Liver (tissue), 9 donors: ENCODE data around the gene TMEM183A. TPM values are rescaled to one million over a fixed set of nuclear protein-coding genes. Genes with fewer than 3 reads are reported as not detected.

ENCODE experiments used
- DNase-seq: peaks from one replicate; pipeline ENCODE4 v3.0.0-alpha.2; 2017; ENCODE audit warnings: low spot score
- H3K27ac ChIP-seq, 2 donors: one replicate each; pipeline ENCODE4 v1.7.0; 2013; ENCODE audit warnings: inconsistent platforms in 2 of 2, low read length in 2 of 2, control low read depth in 1 of 2, low read depth in 1 of 2, mild to moderate bottlenecking in 1 of 2
- H3K27me3 ChIP-seq, 4 donors: one replicate each; pipeline versions ENCODE4 v1.6.1 to v1.7.0; 2013; ENCODE audit warnings: low read length in 3 of 4, inconsistent platforms in 1 of 4, mild to moderate bottlenecking in 1 of 4, moderate library complexity in 1 of 4; ENCODE audit not compliant: control insufficient read depth in 4 of 4, insufficient read depth in 4 of 4
- H3K36me3 ChIP-seq, 4 donors: one replicate each; pipeline versions ENCODE4 v1.6.1 to v1.7.0; 2013; ENCODE audit warnings: low read length in 3 of 4, mild to moderate bottlenecking in 3 of 4, low read depth in 1 of 4, moderate library complexity in 1 of 4; ENCODE audit not compliant: control insufficient read depth in 4 of 4, insufficient read depth in 3 of 4
- H3K4me1 ChIP-seq, 4 donors: one replicate each; pipeline versions ENCODE4 v1.6.1 to v1.7.0; 2013; ENCODE audit warnings: low read length in 3 of 4, mild to moderate bottlenecking in 3 of 4, moderate library complexity in 1 of 4; ENCODE audit not compliant: control insufficient read depth in 4 of 4, insufficient read depth in 4 of 4
- H3K4me3 ChIP-seq, 3 donors: one replicate each; pipeline versions ENCODE4 v1.6.1 to v1.7.0; 2013; ENCODE audit warnings: low read length in 3 of 3, control low read depth in 1 of 3, low read depth in 1 of 3, mild to moderate bottlenecking in 1 of 3
- H3K9ac ChIP-seq, 2 donors: one replicate each; pipeline ENCODE4 v1.7.0; 2013; ENCODE audit warnings: low read length in 2 of 2, mild to moderate bottlenecking in 2 of 2, moderate library complexity in 2 of 2, control low read depth in 1 of 2, low read depth in 1 of 2
- H3K9me3 ChIP-seq, 4 donors: one replicate each; pipeline versions ENCODE4 v1.6.1 to v1.7.0; 2013; ENCODE audit warnings: low read length in 3 of 4; ENCODE audit not compliant: control insufficient read depth in 4 of 4
- EGR1 ChIP-seq, 2 donors: IDR thresholded peaks; 2 replicates each; pipeline ENCODE4 v1.6.1; 2016 to 2018; ENCODE audit warnings: antibody characterized with exemption in 2 of 2, low read depth in 2 of 2
- FOXA2 ChIP-seq: IDR thresholded peaks from 2 replicates; pipeline ENCODE4 v1.6.1; 2016; ENCODE audit warnings: antibody characterized with exemption
- GABPA ChIP-seq, 2 donors: IDR thresholded peaks in 1 of 2; conservative IDR thresholded peaks in 1 of 2; 2 replicates each; pipeline ENCODE4 v1.6.1; 2016; ENCODE audit warnings: antibody characterized with exemption in 2 of 2, mild to moderate bottlenecking in 1 of 2, moderate library complexity in 1 of 2
- HNF4A ChIP-seq, 2 donors: conservative IDR thresholded peaks; 2 replicates each; pipeline ENCODE4 v1.6.1; 2016; ENCODE audit warnings: antibody characterized with exemption in 2 of 2, mild to moderate bottlenecking in 2 of 2
- HNF4G ChIP-seq: IDR thresholded peaks from 2 replicates; pipeline ENCODE4 v1.6.1; 2016; ENCODE audit warnings: antibody characterized with exemption
- JUND ChIP-seq, 2 donors: IDR thresholded peaks; 2 replicates each; pipeline ENCODE4 v1.6.1; 2016; ENCODE audit warnings: antibody characterized with exemption in 2 of 2
- NR2F2 ChIP-seq: IDR thresholded peaks from 2 replicates; pipeline ENCODE4 v1.6.1; 2016; ENCODE audit warnings: antibody characterized with exemption
- RAD21 ChIP-seq, 2 donors: IDR thresholded peaks; 2 replicates each; pipeline ENCODE4 v1.6.1; 2016; ENCODE audit warnings: antibody characterized with exemption in 2 of 2, mild to moderate bottlenecking in 2 of 2
- RXRA ChIP-seq, 2 donors: IDR thresholded peaks; 2 replicates each; pipeline ENCODE4 v1.6.1; 2017 to 2018; ENCODE audit warnings: antibody characterized with exemption in 2 of 2, mild to moderate bottlenecking in 1 of 2
- SP1 ChIP-seq: IDR thresholded peaks from 2 replicates; pipeline ENCODE4 v1.6.1; 2018; ENCODE audit warnings: antibody characterized with exemption, mild to moderate bottlenecking
- TAF1 ChIP-seq: conservative IDR thresholded peaks from 2 replicates; pipeline ENCODE4 v1.6.1; 2016; ENCODE audit warnings: antibody characterized with exemption, mild to moderate bottlenecking
- WGBS: extraction: QIAGEN DNeasy Blood & Tissue Kit; methylation state at CpG from one replicate; pipeline ENCODE4 v1.1.7; 2013; 5-methylcytosine and 5-hydroxymethylcytosine counted together
- polyA plus RNA-seq, 2 donors: library from polyadenylated mRNA; stranded (reverse) in 1 of 2; unstranded in 1 of 2; fragments of 200-250 nt in 1 of 2; fragments of >200 nt in 1 of 2; fragmentation: Nextera tagmentation in 1 of 2; extraction: Ambion mirVana in 1 of 2; gene quantifications; one replicate each; pipeline versions ENCODE4 v1.2.1 to v1.2.3, GENCODE V29; 2013 to 2015
- total RNA-seq, 2 donors: library from RNA; depleted of rRNA; stranded (reverse); fragments of >200 nt; gene quantifications; one replicate each; pipeline ENCODE4 v1.2.3, GENCODE V29; 2014
- TF ChIP-seq, protein P1 (sequence below): IDR thresholded peaks from 2 replicates; pipeline ENCODE4 v1.6.1; 2016; ENCODE audit warnings: antibody characterized with exemption, mild to moderate bottlenecking
- TF ChIP-seq, protein P2 (sequence below): fragments of 150-350 bp; IDR thresholded peaks from 2 replicates; pipeline ENCODE4 v1.5.1; 2017; ENCODE audit warnings: improper control_type of control experiment, low read depth, low read length; ENCODE audit not compliant: missing input control
- TF ChIP-seq, protein P3 (sequence below): IDR thresholded peaks from 2 replicates; pipeline ENCODE4 v1.6.1; 2016; ENCODE audit warnings: antibody characterized with exemption
- TF ChIP-seq, protein P4 (sequence below): IDR thresholded peaks from 2 replicates; pipeline ENCODE4 v1.6.1; 2016; ENCODE audit warnings: antibody characterized with exemption
- TF ChIP-seq, protein P5 (sequence below): IDR thresholded peaks from 2 replicates; pipeline ENCODE4 v1.6.1; 2016; ENCODE audit warnings: antibody characterized with exemption
- donor health status: healthy.
- donor health status: healthy.
- donor health status: healthy.
- donor health status: healthy.
- donor health status: healthy.

TMEM183A gene
- total and polyA plus RNA-seq, 4 donors: 21.0 to 48.9 (median 35.5) TPM

DNA sequence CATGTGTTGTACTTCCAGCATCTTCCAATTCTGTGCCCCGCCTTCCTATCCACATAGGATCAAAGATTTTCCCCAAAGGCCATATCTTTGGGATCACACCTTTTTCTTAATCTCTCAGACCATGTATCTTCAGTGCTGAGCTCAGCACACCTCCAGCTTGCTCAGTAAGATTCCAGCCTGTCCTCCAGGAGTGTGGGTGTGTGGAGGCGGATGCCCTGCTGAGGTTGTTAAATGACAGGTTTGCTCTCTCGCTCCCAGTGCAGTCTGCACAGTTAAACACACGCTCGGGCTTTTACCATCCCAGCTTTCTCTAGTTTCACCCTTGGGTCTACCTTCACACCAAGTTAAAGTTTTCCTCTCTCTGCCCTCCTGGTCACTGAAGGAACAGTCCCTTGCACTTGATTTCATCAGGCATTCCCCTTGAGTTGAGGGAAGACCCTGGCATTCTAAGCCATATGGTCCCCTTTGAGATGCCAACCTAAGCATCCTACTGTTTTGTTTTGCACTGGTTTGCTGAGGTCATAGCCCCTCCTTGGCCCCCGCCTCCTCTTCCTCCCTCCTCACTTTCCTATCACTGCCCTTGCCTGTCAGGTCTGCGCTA lies 64.9 kb downstream of the TMEM183A start (continued):
- TF ChIP-seq EGR1 (IDR thresholded peaks at IDR 0.05; ENCODE audit: low read depth in 2 of 2) (no peak), HNF4G (no peak), HNF4A (conservative IDR thresholded peaks at IDR 0.05) (no peak), JUND (IDR thresholded peaks at IDR 0.05) (no peak)

DNA sequence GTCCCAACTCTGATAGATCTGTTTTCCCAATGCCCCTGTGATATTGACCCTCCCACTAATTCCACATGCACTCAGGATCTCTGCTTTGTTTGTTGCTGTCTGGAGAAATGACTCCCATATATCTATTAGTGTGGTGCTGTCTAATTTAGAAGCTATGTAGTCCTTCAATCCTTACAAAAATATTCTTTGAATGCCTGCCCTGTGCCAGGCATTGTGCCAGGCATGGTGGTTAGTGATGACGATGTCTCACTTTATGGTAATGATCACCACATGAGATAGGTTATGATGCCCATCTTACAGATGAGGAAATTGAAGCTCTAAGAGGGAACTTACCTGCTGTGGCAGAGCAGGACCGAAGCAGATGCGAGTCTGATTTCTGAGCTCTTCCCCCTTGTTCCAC lies 65.7 kb downstream of the TMEM183A start:
- no peak for DNase-seq
- H3K4me1 ChIP-seq: peaks cover 0 to 8% (median 2%) of the 10 kb centered on the region in 4 donors
- TF ChIP-seq, protein P1, sequence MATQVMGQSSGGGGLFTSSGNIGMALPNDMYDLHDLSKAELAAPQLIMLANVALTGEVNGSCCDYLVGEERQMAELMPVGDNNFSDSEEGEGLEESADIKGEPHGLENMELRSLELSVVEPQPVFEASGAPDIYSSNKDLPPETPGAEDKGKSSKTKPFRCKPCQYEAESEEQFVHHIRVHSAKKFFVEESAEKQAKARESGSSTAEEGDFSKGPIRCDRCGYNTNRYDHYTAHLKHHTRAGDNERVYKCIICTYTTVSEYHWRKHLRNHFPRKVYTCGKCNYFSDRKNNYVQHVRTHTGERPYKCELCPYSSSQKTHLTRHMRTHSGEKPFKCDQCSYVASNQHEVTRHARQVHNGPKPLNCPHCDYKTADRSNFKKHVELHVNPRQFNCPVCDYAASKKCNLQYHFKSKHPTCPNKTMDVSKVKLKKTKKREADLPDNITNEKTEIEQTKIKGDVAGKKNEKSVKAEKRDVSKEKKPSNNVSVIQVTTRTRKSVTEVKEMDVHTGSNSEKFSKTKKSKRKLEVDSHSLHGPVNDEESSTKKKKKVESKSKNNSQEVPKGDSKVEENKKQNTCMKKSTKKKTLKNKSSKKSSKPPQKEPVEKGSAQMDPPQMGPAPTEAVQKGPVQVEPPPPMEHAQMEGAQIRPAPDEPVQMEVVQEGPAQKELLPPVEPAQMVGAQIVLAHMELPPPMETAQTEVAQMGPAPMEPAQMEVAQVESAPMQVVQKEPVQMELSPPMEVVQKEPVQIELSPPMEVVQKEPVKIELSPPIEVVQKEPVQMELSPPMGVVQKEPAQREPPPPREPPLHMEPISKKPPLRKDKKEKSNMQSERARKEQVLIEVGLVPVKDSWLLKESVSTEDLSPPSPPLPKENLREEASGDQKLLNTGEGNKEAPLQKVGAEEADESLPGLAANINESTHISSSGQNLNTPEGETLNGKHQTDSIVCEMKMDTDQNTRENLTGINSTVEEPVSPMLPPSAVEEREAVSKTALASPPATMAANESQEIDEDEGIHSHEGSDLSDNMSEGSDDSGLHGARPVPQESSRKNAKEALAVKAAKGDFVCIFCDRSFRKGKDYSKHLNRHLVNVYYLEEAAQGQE: no peak
- TF ChIP-seq FOXA2: no peak
- TF ChIP-seq, protein P2, sequence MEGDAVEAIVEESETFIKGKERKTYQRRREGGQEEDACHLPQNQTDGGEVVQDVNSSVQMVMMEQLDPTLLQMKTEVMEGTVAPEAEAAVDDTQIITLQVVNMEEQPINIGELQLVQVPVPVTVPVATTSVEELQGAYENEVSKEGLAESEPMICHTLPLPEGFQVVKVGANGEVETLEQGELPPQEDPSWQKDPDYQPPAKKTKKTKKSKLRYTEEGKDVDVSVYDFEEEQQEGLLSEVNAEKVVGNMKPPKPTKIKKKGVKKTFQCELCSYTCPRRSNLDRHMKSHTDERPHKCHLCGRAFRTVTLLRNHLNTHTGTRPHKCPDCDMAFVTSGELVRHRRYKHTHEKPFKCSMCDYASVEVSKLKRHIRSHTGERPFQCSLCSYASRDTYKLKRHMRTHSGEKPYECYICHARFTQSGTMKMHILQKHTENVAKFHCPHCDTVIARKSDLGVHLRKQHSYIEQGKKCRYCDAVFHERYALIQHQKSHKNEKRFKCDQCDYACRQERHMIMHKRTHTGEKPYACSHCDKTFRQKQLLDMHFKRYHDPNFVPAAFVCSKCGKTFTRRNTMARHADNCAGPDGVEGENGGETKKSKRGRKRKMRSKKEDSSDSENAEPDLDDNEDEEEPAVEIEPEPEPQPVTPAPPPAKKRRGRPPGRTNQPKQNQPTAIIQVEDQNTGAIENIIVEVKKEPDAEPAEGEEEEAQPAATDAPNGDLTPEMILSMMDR: no peak
- TF ChIP-seq HNF4A (conservative IDR thresholded peaks at IDR 0.05): no peak
- no peak for TF ChIP-seq RAD21 (IDR thresholded peaks at IDR 0.05)
- TF ChIP-seq SP1: no peak
- no peak for TF ChIP-seq EGR1 (IDR thresholded peaks at IDR 0.05; ENCODE audit: low read depth in 2 of 2)
- no peak for TF ChIP-seq NR2F2
- no peak for TF ChIP-seq RXRA (IDR thresholded peaks at IDR 0.05)
- no peak for TF ChIP-seq HNF4G
- TF ChIP-seq, protein P3, sequence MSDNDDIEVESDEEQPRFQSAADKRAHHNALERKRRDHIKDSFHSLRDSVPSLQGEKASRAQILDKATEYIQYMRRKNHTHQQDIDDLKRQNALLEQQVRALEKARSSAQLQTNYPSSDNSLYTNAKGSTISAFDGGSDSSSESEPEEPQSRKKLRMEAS: no peak
- no peak for TF ChIP-seq TAF1
- TF ChIP-seq, protein P4, sequence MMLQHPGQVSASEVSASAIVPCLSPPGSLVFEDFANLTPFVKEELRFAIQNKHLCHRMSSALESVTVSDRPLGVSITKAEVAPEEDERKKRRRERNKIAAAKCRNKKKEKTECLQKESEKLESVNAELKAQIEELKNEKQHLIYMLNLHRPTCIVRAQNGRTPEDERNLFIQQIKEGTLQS: no peak
- TF ChIP-seq GABPA (IDR thresholded peaks at IDR 0.05 in 1 of 2, conservative IDR thresholded peaks at IDR 0.05 in 1 of 2): no peak
- peaks cover 0 to 6% (median 0%) of the 10 kb centered on the region in 4 donors for H3K27me3 ChIP-seq
- no peaks in the 10 kb centered on the region for H3K9me3 ChIP-seq
- H3K4me3 ChIP-seq: no peak overlapping the region
- no peak overlapping the region for H3K27ac ChIP-seq
- H3K36me3 ChIP-seq: no peaks in the 10 kb centered on the region
- H3K9ac ChIP-seq: no peak overlapping the region
- 84% methylated on average over 3 of the region's 3 CpGs for WGBS

DNA sequence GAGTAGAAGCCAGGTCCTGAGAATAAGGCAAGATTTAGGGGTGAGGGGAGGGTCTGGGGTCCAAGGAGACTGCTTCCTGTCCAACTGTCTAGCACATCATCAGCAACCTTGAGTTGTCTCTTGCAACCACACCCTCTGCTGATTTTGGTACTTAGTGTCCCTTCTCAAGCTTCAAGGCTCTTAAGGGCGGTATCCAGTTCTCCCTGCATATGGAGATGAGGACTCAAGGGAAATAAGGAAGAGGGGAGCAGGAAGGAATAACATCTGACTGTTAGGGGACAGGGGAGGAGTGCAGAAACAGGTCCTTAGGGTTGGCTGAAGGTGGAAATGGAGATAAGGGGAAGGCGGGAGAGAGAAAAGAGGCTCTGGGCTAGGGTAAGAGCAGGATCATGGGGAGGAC lies 66.3 kb downstream of the TMEM183A start:
- Histone ChIP-seq H3K36me3 (no peaks in the 10 kb centered on the region), H3K27me3 (peaks cover 0 to 6% (median 0%) of the 10 kb centered on the region in 4 donors), H3K4me3 (no peak overlapping the region), H3K9ac (no peak overlapping the region), H3K9me3 (no peaks in the 10 kb centered on the region), H3K4me1 (peaks cover 0 to 8% (median 2%) of the 10 kb centered on the region in 4 donors), H3K27ac (no peak overlapping the region)
- TF ChIP-seq, protein P5, sequence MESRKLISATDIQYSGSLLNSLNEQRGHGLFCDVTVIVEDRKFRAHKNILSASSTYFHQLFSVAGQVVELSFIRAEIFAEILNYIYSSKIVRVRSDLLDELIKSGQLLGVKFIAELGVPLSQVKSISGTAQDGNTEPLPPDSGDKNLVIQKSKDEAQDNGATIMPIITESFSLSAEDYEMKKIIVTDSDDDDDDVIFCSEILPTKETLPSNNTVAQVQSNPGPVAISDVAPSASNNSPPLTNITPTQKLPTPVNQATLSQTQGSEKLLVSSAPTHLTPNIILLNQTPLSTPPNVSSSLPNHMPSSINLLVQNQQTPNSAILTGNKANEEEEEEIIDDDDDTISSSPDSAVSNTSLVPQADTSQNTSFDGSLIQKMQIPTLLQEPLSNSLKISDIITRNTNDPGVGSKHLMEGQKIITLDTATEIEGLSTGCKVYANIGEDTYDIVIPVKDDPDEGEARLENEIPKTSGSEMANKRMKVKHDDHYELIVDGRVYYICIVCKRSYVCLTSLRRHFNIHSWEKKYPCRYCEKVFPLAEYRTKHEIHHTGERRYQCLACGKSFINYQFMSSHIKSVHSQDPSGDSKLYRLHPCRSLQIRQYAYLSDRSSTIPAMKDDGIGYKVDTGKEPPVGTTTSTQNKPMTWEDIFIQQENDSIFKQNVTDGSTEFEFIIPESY: no peak
- TF ChIP-seq JUND (IDR thresholded peaks at IDR 0.05) (no peak), FOXA2 (no peak), RAD21 (IDR thresholded peaks at IDR 0.05) (no peak)
- TF ChIP-seq, protein P2: no peak
- WGBS: 93% methylated on average over 2 of the region's 2 CpGs
- DNase-seq: no peak
